Pancreas (tissue), 10 donors: ENCODE results near the gene PES1. TPM values are rescaled to one million over a fixed set of nuclear protein-coding genes. Genes with fewer than 3 reads are reported as not detected.
"Not testable (repeated sequence)": the region's sequence is repeated elsewhere in the genome, so short reads cannot be mapped to it uniquely, and the experiment has no call there.

Experiments used
- ATAC-seq, 4 donors: fragments of 200-7000 bp; cut with Tn5 transposase; one replicate each; pipeline versions ENCODE4 v1.8.0 to v1.9.1; 2020; ENCODE audit warnings: mild to moderate bottlenecking in 4 of 4, moderate library complexity in 4 of 4
- DNase-seq, 6 donors: peaks; one replicate each; pipeline ENCODE4 v3.0.0-alpha.2; 2020
- FAIRE-seq: peaks from 2 replicates; lab custom pipeline; 2012; peaks lifted over from hg19 to GRCh38; lab: Jason Lieb, UNC
- H3K27ac ChIP-seq, 4 donors: fragments of 200-600 bp; sonication (generic); 1 replicate in 3 of 4; 2 replicates in 1 of 4; pipeline versions ENCODE4 v1.5.0 to v1.8.0; 2020
- H3K27me3 ChIP-seq, 4 donors: fragments of 200-600 bp; one replicate each; pipeline ENCODE4 v1.8.0; 2021
- H3K36me3 ChIP-seq, 3 donors: fragments of 200-600 bp; sonication (generic) in 1 of 3; one replicate each; pipeline versions ENCODE4 v1.5.0 to v1.8.0; 2020 to 2021
- H3K4me1 ChIP-seq, 3 donors: fragments of 200-600 bp; one replicate each; pipeline ENCODE4 v1.8.0; 2021
- H3K4me3 ChIP-seq, 4 donors: fragments of 200-600 bp; sonication (generic) in 2 of 4; one replicate each; pipeline versions ENCODE4 v1.5.0 to v1.8.0; 2020 to 2021
- H3K9me3 ChIP-seq, 4 donors: fragments of 200-600 bp; one replicate each; pipeline ENCODE4 v1.8.0; 2021
- WGBS, 2 donors: extraction: QIAGEN DNeasy Blood & Tissue Kit; methylation state at CpG; one replicate each; pipeline ENCODE4 v1.1.7; 2013; 5-methylcytosine and 5-hydroxymethylcytosine counted together
- intact Hi-C, 3 donors: fragments of 100-400 bp; cut with DNase I; formaldehyde crosslinking; loops; one replicate each; pipeline versions ENCODE4 v1.11.1 to v1.14.2; 2022
- polyA plus RNA-seq, 2 donors: library from polyadenylated mRNA; stranded (reverse); fragments of 200-250 nt; gene quantifications; one replicate each; pipeline ENCODE4 v1.2.3, GENCODE V29; 2013
- total RNA-seq, 6 donors: library from RNA; stranded (reverse); fragmentation: NEBNext Ultra II Directional in 4 of 6; extraction: Animal tissue kit (Norgen Biotek cat#: 25700) in 4 of 6; gene quantifications; one replicate each; pipeline versions ENCODE4 v1.2.1 to v1.2.4, GENCODE V29; 2021 to 2023
- TF ChIP-seq, protein P1 (sequence below), 4 donors: fragments of 200-600 bp; sonication (generic) in 3 of 4; IDR thresholded peaks; one replicate each; pipeline versions ENCODE4 v1.5.0 to v1.8.0; 2021; ENCODE audit warnings: antibody characterized with exemption in 4 of 4
- donor health status: healthy with polysubstance abuse.
- donor health status: DM: no; HTN: no; CAD: no; lungs with moderate emphysema.
- donor health status: DM: no; HTN: no; CAD: no.
- donor health status: control.
- donor health status: control.
- donor health status: Bipolar disorder and iron deficiency.
- donor health status: DM: yes; HTN: yes; CAD: no.
- donor health status: DM: no; HTN: no; CAD: no.
- donor health status: DM: no; HTN: no; CAD: no.
- donor health status: DM: yes; HTN: yes; CAD: no.

Gene PES1
- total and polyA plus RNA-seq, 8 donors, result 33.8 to 66.9 (median 44.8) TPM

DNA sequence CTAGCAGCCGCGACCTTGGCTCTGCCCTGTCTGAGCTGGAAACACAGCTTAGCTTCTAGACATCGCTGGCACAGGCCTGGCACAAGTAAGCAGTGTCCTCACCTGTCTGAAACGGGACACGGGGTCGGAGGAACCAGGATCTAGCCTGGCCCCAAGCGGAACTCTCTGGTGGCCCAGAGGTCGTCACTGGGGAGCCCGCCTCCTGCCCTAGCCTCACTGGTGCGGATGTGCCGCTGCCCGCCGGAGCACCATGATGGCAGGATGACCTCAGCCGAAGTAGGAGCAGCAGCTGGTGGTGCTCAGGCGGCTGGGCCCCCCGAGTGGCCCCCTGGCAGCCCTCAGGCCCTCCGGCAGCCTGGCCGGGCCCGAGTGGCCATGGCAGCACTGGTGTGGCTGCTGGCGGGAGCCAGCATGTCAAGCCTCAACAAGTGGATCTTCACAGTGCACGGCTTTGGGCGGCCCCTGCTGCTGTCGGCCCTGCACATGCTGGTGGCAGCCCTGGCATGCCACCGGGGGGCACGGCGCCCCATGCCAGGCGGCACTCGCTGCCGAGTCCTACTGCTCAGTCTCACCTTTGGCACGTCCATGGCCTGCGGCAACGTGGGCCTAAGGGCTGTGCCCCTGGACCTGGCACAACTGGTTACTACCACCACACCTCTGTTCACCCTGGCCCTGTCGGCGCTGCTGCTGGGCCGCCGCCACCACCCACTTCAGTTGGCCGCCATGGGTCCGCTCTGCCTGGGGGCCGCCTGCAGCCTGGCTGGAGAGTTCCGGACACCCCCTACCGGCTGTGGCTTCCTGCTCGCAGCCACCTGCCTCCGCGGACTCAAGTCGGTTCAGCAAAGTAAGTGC, 44.7 kb upstream of the PES1 start:
- DNase-seq (peak; percentile 24 to 79 (median 48)), ATAC-seq (peak; percentile 7 to 16 (median 14)), FAIRE-seq (no peak)
- intact Hi-C loops, result loop anchor here in 1 of 3 donors (10.0 kb wide), 1 partner anchor 118 kb away; no protein-coding TSS in a partner anchor
- peak overlapping the region; percentile 55 to 70 (median 55) for H3K4me3 ChIP-seq
- H3K27me3 ChIP-seq, result no peaks in the 10 kb centered on the region
- no peaks in the 10 kb centered on the region for H3K36me3 ChIP-seq
- 46 to 47% methylated on average over 31 to 45 of the region's 45 CpGs for WGBS, 2 donors
- peaks cover 12 to 14% (median 14%) of the 10 kb centered on the region in 3 donors for H3K4me1 ChIP-seq
- H3K9me3 ChIP-seq, result no peaks in the 10 kb centered on the region
- peak overlapping the region; percentile 60 to 79 (median 70) for H3K27ac ChIP-seq
- TF ChIP-seq, protein P1, sequence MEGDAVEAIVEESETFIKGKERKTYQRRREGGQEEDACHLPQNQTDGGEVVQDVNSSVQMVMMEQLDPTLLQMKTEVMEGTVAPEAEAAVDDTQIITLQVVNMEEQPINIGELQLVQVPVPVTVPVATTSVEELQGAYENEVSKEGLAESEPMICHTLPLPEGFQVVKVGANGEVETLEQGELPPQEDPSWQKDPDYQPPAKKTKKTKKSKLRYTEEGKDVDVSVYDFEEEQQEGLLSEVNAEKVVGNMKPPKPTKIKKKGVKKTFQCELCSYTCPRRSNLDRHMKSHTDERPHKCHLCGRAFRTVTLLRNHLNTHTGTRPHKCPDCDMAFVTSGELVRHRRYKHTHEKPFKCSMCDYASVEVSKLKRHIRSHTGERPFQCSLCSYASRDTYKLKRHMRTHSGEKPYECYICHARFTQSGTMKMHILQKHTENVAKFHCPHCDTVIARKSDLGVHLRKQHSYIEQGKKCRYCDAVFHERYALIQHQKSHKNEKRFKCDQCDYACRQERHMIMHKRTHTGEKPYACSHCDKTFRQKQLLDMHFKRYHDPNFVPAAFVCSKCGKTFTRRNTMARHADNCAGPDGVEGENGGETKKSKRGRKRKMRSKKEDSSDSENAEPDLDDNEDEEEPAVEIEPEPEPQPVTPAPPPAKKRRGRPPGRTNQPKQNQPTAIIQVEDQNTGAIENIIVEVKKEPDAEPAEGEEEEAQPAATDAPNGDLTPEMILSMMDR (IDR thresholded peaks at IDR 0.05), result no peak

DNA sequence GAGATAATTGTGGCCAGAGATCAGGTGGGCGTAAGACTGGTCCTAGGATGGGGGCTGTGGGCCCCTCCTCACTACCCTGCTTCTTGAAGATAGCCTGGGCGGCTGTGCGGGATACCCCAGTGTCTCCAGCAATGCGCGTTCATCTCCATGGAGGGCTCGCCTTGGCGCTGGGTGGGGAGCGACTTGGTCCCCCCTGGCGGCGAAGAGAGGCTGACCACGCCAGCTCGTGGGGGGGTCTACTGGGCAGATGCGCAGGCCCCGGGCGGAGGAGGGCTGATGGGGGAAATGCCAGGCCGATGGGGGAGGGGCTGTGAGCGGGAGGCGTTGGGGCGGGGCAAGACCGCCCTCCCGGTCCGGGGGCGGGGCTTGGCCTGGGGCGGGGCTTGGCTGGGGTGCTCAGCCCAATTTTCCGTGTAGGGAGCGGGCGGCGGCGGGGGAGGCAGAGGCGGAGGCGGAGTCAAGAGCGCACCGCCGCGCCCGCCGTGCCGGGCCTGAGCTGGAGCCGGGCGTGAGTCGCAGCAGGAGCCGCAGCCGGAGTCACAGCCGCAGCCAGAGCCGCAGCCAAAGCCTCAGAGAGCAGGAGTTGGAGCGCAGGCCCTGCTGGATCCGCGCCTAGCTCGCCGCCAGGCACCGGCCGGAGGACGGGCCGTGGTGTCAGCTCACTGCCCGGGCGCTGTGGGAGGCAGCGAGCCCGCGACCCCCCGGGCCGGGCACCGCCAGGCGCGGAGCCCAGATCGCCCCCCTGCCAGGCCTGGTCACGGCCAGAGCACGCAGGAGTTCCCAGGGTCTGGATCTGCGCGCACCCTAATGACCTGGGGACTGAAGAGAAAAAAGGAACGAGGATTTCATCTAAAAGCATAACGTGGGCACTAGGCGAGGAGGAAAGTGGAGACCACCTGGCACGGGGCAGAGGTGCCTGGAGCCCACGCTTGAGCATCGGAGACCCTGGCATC, 43.8 kb upstream of the PES1 start, which contains the start of gene SLC35E4:
TSS of gene SLC35E4 (plus strand) at position 509 of the 953 bp plus-strand sequence. CDS start 670 bp downstream, outside the sequence.
- peak; percentile 92 to 98 (median 95) for ATAC-seq

GRCh38 chr22:30634471-30635233, 42.9 kb upstream of the PES1 start:
- Histone ChIP-seq H3K27me3 (no peaks in the 10 kb centered on the region), H3K9me3 (no peaks in the 10 kb centered on the region), H3K36me3 (no peaks in the 10 kb centered on the region), H3K27ac (peak overlapping the region; percentile 59 to 79 (median 64)), H3K4me3 (peak overlapping the region in 2 of 4 donors; percentile 55 to 70), H3K4me1 (peaks cover 12 to 14% (median 14%) of the 10 kb centered on the region in 3 donors)
- intact Hi-C loops, result loop anchor here in 2 of 3 donors (5.0 to 10.0 kb wide), 3 partner anchors 120 to 288 kb away; no protein-coding TSS in a partner anchor
- FAIRE-seq (no peak), ATAC-seq (peak; percentile 69 to 86 (median 76)), DNase-seq (peak; percentile 61 to 96 (median 80))
- TF ChIP-seq, protein P1 (IDR thresholded peaks at IDR 0.05), result peak; percentile 87 to 96 (median 90)
- WGBS, 2 donors, result 17% methylated on average over 29 of the region's 29 CpGs

More for the DNA sequence above, 43.8 kb upstream of the PES1 start, which contains the start of gene SLC35E4:
- peak; percentile 89 to 99 (median 96) for DNase-seq
- FAIRE-seq, result no peak
- peaks cover 12 to 14% (median 14%) of the 10 kb centered on the region in 3 donors for H3K4me1 ChIP-seq
- TF ChIP-seq, protein P1 (IDR thresholded peaks at IDR 0.05), result no peak
- no peaks in the 10 kb centered on the region for H3K27me3 ChIP-seq
- H3K9me3 ChIP-seq, result no peaks in the 10 kb centered on the region
- 1 to 2% methylated on average over 73 to 75 of the region's 75 CpGs for WGBS, 2 donors
- H3K4me3 ChIP-seq, result peak within 1 kb of the TSS; percentile 55 to 70 (median 55)
- H3K27ac ChIP-seq, result peak within 1 kb of the TSS; percentile 60 to 79 (median 70)
- intact Hi-C loops, result loop anchor here in 1 of 3 donors (10.0 kb wide), 1 partner anchor 119 kb away; no protein-coding TSS in a partner anchor
- H3K36me3 ChIP-seq, result no peaks in the 10 kb centered on the region

DNA sequence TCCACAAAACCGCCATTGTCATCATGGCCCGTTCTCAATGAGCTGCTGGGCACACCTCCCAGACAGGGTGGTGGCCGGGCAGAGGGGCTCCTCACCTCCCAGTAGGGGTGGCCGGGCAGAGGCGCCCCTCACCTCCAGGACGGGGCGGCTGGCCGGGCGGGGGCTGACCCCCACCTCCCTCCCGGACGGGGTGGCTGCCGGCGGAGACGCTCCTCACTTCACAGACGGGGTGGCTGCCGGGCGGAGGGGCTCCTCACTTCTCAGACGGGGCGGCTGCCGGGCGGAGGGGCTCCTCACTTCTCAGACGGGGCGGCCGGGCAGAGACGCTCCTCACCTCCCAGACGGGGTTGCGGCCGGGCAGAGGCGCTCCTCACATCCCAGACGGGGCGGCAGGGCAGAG, 39.8 kb upstream of the PES1 start:
- H3K9me3 ChIP-seq, ATAC-seq, H3K36me3 ChIP-seq, DNase-seq, H3K4me3 ChIP-seq, H3K4me1 ChIP-seq, FAIRE-seq, H3K27ac ChIP-seq, H3K27me3 ChIP-seq: not testable (repeated sequence)
- intact Hi-C loops, result loop anchor here in 2 of 3 donors (5.0 to 10.0 kb wide), 3 partner anchors 123 to 291 kb away; no protein-coding TSS in a partner anchor
- WGBS, 2 donors, result 91 to 94% methylated on average over 15 to 25 of the region's 31 CpGs
